ENCODE measurements around the gene CXCL12.

Gene CXCL12

DNA sequence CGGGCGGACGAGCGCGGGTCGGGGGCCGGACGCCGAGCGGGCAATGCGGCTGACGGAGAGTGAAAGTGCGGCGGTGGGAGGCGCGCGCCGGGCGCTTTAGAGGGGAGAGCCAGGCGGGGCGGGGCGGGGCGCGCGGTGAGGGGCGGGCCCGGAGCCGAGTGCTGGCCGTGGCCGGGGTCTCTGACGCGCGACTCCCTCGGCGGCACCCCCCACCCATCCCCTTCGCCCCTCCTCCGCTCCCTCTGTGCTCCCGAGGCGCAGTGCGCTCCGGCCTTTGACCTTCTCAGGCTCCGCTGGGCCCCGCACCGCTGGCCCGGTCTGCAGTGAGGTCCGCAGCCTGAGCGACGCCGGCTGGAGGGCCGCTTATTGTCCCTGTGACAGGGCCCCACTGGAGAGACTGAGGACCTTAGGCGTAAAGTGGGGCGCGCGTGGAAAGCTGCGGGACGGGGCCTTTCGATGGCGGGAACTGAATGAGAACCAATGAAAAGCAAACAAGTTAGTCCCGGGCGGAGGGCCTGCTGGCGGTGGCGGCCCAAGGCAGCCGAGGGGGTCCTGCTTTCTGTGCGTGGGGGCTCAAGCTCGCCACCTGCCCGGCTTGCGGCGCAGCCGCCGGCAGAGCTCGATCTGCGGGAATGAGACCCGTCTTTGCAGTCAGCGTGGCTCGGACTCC is at the start of gene CXCL12:
TSS of gene CXCL12 (minus strand) at position 72 of the 670 bp plus-strand sequence. CDS start 92 bp downstream, outside the sequence.
- Mint-ChIP-seq H3K4me1 (ENCODE audit: low read depth) (peaks cover 2% of the 10 kb centered on the region), H3K27me3 (ENCODE audit: low read depth) (peaks cover 39% of the 10 kb centered on the region), H3K4me3 (peak within 1 kb of the TSS; percentile 51), H3K9me3 (no peaks in the 10 kb centered on the region), H3K36me3 (ENCODE audit: low read depth) (peaks cover 2% of the 10 kb centered on the region), H3K27ac (no peak within 1 kb of the TSS)

DNA sequence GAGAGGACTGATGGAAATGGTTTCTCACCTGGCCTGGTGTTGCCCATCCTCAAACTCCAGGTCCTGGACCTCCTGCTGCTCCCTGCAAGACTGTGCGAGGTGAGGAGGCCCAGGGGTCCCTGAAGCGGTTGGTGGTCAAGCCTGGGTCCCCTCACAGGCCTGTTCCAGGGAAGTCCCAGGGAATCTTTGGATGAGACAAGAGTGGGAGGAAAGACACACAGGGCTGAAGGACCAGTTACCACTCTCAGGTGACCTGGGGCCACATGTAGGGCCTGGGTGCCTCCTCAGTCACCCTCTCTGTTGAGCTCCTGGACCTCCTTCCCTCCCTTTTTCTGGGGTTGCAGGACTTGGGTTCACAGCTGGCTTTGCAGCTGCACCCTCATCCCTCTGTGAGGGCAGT is 42.6 kb upstream of the CXCL12 start:
- H3K9me3 Mint-ChIP-seq: no peaks in the 10 kb centered on the region

DNA sequence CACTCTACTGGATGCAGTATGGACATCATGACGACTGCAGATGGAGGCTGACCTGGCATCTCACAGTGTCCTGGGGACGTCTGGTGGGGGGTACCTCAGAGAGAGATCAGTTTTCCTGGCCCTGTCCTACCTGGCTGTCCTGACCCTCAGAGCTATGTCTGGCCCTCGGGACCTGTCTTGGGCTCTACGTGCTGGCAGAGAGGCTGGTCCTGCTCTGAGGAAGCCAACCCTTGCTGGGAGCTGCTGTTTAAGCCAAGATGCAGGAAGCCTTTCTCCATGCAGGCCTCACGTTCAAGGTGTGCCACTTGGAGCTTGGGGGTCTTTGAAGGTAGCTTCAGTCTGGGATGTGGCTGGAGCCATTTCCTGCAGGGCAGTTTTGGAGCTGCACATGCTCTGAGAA is 42.1 kb upstream of the CXCL12 start:
- no peaks in the 10 kb centered on the region for H3K36me3 Mint-ChIP-seq (ENCODE audit: low read depth)
- H3K27ac Mint-ChIP-seq: no peak overlapping the region
- no peak overlapping the region for H3K4me3 Mint-ChIP-seq
- no peaks in the 10 kb centered on the region for H3K9me3 Mint-ChIP-seq
- H3K27me3 Mint-ChIP-seq (ENCODE audit: low read depth): no peaks in the 10 kb centered on the region
- H3K4me1 Mint-ChIP-seq (ENCODE audit: low read depth): no peaks in the 10 kb centered on the region

More for the DNA sequence above, 42.6 kb upstream of the CXCL12 start:
- H3K36me3 Mint-ChIP-seq (ENCODE audit: low read depth): no peaks in the 10 kb centered on the region
- no peaks in the 10 kb centered on the region for H3K4me1 Mint-ChIP-seq (ENCODE audit: low read depth)
- H3K4me3 Mint-ChIP-seq: no peak overlapping the region
- H3K27me3 Mint-ChIP-seq (ENCODE audit: low read depth): no peaks in the 10 kb centered on the region
- no peak overlapping the region for H3K27ac Mint-ChIP-seq

DNA sequence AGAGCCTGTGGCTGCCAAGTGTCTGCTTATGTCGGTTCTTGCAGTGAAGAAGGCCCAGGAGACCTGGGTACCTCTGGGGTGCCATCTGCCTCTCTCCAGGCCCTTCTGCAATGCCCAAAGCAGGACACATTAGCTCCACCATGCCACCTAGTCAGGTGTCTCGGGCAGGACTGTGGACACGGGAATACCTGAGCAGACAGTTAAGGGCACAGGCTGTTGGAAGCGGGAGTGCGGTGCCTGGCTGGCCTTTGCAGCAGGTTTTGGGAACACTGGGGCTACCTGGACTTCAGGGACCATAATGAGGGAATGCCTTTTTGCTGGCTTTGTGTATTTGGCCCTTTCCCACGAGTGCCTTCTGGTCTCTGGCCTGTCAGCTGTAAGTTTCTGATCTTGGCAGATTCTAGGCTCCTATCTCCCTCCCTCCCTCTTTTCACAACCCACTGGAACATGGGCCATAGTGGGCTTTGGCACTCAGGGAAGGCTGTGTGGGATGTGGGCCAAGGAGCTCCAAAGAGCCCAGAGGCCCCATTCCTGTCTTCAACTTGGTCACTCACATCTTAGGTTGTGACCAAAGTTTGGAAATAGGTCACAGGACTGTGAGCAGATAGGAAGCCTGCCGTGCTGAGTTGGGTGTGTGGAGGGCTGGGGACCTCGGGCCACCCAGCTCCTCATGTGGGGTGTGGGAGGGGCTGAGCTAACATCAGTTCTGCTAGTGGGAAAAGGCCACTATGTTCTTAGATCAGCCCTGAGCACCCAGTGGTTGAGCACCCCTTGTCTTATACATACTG is 41.5 kb upstream of the CXCL12 start:
- Mint-ChIP-seq H3K36me3 (ENCODE audit: low read depth) (no peaks in the 10 kb centered on the region), H3K9me3 (no peaks in the 10 kb centered on the region), H3K27me3 (ENCODE audit: low read depth) (no peaks in the 10 kb centered on the region), H3K4me3 (no peak overlapping the region), H3K4me1 (ENCODE audit: low read depth) (no peaks in the 10 kb centered on the region), H3K27ac (no peak overlapping the region)

DNA sequence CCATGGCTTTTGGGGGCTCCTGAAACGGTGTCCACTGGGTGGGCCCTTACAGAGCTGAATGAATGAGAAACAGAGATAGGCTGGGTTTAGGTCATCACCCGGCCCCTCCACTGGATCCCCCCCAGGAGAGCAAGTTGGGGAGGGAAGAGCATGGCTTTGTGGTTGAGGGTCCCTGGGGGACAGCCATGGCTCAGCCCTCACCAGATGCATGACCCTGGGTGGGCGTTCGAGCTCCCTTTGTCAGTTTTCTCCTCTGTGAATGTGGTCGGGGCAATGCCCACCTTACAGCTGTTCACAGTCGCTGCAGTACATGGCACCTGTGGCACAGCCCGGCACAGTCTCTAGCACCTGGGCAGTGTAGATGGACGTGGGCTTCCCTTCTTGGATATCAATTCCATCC is 40.6 kb upstream of the CXCL12 start:
- H3K4me1 Mint-ChIP-seq (ENCODE audit: low read depth): no peaks in the 10 kb centered on the region
- H3K4me3 Mint-ChIP-seq: no peak overlapping the region
- no peak overlapping the region for H3K27ac Mint-ChIP-seq
- no peaks in the 10 kb centered on the region for H3K9me3 Mint-ChIP-seq
- H3K27me3 Mint-ChIP-seq (ENCODE audit: low read depth): no peaks in the 10 kb centered on the region
- no peaks in the 10 kb centered on the region for H3K36me3 Mint-ChIP-seq (ENCODE audit: low read depth)

DNA sequence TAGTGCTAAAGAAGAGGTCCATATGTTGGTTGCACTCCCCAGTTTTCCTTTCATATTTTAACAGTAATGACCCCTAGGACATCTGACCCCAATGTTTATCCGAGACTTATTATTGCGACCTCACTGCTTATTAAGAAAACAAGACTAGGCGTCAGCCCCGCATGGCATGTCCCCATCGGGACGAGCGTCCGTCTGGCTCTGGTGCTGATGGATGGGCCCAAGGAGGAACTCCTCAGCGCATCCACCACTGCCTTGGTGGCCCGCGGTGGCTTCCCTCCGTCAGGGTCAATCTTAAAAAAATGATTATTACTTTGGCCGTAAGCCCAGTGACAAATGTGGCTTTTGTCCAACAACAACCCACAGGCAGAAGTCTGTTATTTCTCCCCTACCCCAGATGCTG is 40.1 kb upstream of the CXCL12 start:
- Mint-ChIP-seq H3K4me3 (no peak overlapping the region), H3K9me3 (no peaks in the 10 kb centered on the region), H3K27ac (no peak overlapping the region), H3K27me3 (ENCODE audit: low read depth) (no peaks in the 10 kb centered on the region), H3K4me1 (ENCODE audit: low read depth) (no peaks in the 10 kb centered on the region), H3K36me3 (ENCODE audit: low read depth) (no peaks in the 10 kb centered on the region)

DNA sequence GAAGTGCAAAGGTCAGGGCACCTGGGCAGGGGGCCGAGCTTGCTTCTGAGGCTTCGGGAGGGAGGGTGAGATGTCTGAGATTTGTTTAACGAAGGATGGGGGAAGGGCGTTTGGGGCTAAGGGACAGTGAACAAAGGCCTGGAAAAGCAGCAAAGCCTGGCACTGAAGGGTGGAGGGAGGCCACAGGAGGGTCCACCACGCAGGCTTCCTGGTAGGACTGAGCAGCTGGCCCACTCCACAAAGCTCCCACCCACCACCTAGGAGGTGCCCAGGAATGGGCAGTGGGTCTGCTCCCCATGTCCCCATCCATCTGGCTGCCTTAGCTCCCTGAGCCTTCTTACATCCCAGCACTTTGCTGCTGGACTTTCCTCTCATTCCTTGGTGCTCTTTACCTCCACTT is 39.4 kb upstream of the CXCL12 start:
- no peak overlapping the region for H3K27ac Mint-ChIP-seq
- no peaks in the 10 kb centered on the region for H3K4me1 Mint-ChIP-seq (ENCODE audit: low read depth)
- no peak overlapping the region for H3K4me3 Mint-ChIP-seq
- H3K27me3 Mint-ChIP-seq (ENCODE audit: low read depth): no peaks in the 10 kb centered on the region
- no peaks in the 10 kb centered on the region for H3K36me3 Mint-ChIP-seq (ENCODE audit: low read depth)
- H3K9me3 Mint-ChIP-seq: no peaks in the 10 kb centered on the region

DNA sequence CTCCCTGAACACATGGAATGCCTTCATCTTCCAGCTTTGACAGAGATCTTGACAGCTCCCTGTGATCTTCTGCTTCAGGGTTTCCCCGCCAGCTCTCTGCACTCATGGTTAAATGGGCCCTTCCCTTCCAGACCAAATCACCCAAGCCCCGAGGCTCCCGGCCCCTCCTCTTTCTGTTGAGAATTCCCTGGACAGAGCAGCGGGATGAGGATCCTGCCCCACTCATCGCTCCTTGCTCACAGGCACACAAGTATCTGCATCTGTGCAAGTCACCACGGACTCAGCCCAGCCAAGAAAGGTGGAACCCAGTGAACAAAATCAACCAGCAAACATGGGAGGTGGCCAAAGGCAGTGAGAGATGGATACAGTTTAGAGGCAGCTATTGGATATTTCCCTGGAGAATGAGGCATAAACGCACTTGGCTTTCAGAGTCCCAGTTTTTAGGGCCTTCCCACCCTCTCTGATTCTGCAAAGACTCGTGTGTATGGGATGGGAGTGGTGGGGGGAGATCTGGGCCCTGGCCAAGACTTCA is 37.7 kb upstream of the CXCL12 start:
- H3K4me3 Mint-ChIP-seq: no peak overlapping the region
- H3K27me3 Mint-ChIP-seq (ENCODE audit: low read depth): no peaks in the 10 kb centered on the region
- no peaks in the 10 kb centered on the region for H3K36me3 Mint-ChIP-seq (ENCODE audit: low read depth)
- no peaks in the 10 kb centered on the region for H3K9me3 Mint-ChIP-seq
- H3K27ac Mint-ChIP-seq: no peak overlapping the region
- no peaks in the 10 kb centered on the region for H3K4me1 Mint-ChIP-seq (ENCODE audit: low read depth)

DNA sequence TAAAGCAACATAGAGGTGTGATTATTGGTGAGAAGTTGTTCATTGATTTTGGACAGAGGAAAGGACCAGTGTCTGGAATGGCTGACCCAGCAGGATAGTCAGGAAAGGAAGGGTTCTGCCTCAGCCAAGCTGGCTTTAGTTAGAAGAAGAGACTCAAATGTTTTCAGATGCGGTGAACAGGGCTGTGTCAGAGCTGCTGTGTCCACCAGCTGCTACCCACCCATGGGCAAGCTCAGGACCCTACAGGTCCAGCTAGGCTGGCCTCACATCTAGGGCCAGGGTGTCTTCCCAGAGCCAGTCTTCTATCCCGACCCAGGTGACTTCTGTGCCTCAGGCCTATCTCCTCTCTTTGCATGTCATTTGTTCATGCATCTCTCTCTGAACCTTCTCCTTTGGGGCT is 37.3 kb upstream of the CXCL12 start:
- H3K4me1 Mint-ChIP-seq (ENCODE audit: low read depth): no peaks in the 10 kb centered on the region
- no peak overlapping the region for H3K27ac Mint-ChIP-seq
- no peaks in the 10 kb centered on the region for H3K36me3 Mint-ChIP-seq (ENCODE audit: low read depth)
- H3K4me3 Mint-ChIP-seq: no peak overlapping the region
- no peaks in the 10 kb centered on the region for H3K9me3 Mint-ChIP-seq
- H3K27me3 Mint-ChIP-seq (ENCODE audit: low read depth): no peaks in the 10 kb centered on the region

DNA sequence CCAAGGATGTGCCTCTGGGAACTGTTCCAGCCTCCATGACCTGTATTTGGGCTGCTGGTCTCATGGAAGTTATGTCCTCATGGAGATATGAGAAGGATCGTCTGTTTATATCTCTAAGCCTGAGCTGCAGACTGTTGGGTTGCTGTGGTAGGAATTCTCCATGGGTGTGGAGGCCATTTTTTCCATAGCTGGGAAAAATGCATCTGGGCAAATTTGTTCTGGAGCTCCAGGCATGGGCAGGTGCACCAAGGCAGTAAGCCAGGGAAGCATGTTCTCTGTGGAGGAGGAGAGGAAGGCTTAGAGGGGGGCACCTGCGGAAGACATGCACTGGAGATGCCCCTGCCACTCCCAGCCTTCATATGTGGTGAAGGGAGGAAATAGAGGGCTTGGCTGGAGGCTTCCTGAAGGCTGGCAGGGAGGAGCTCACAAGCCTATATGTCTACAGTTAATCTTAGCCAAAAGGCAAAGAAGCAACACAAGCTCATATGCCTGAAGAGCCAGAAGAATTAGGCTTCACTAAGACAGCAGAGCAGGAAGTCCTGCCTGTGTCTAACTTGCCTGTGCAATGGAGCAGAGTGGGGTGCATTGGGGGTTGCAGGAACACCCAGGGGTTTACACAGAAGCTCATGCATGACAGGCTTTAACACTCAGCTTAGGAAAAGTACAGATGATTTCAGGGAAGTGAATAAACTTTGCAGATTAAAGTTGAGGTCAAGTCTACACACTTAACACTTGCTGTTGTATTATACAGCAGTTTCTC is 35.1 kb upstream of the CXCL12 start:
- Mint-ChIP-seq H3K27me3 (ENCODE audit: low read depth) (no peaks in the 10 kb centered on the region), H3K9me3 (no peaks in the 10 kb centered on the region), H3K27ac (no peak overlapping the region), H3K36me3 (ENCODE audit: low read depth) (no peaks in the 10 kb centered on the region), H3K4me1 (ENCODE audit: low read depth) (no peaks in the 10 kb centered on the region), H3K4me3 (no peak overlapping the region)

DNA sequence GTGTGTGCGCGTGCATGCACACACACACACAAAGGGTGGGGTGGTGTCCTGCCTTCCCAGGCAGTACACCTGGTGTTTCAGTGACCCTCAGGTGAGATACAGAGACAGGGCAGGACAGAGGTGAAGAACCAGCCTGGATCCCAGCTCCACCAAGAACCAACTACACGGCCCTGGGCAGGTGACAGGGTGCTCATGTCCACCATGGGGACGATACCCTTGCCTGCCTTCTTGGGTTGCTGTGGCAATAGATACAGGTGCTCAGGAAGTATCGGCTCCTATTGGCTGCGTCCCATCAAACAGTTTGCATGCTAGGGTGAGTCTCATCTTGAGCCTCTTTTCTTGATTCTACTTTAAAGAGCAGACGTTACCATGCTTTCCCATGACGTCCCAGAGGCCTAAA is 33.7 kb upstream of the CXCL12 start:
- Mint-ChIP-seq H3K4me3 (no peak overlapping the region), H3K4me1 (ENCODE audit: low read depth) (no peaks in the 10 kb centered on the region), H3K27ac (no peak overlapping the region), H3K9me3 (no peaks in the 10 kb centered on the region), H3K27me3 (ENCODE audit: low read depth) (no peaks in the 10 kb centered on the region), H3K36me3 (ENCODE audit: low read depth) (no peaks in the 10 kb centered on the region)

DNA sequence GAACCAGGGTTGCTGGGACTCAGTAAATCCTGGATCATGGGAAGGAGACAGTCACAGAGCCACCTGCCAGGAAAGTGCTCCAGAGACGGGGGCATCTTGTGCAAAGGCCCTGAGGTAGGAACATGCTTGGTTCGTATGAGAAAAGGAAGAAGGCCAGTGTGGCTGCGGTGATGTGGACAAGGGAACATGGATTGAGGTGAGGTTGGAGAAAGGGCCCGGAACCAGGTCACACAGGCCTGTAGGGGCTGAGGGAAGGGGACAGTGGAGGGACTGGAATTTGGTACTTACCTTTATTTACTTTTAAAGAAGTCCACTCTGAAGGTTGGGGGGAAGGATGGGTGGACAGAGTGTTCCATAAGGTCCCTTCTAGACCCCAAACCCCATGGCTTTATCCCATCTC is 32.9 kb upstream of the CXCL12 start:
- H3K36me3 Mint-ChIP-seq (ENCODE audit: low read depth): no peaks in the 10 kb centered on the region
- H3K27ac Mint-ChIP-seq: no peak overlapping the region
- no peaks in the 10 kb centered on the region for H3K4me1 Mint-ChIP-seq (ENCODE audit: low read depth)
- H3K4me3 Mint-ChIP-seq: no peak overlapping the region
- no peaks in the 10 kb centered on the region for H3K27me3 Mint-ChIP-seq (ENCODE audit: low read depth)
- no peaks in the 10 kb centered on the region for H3K9me3 Mint-ChIP-seq

DNA sequence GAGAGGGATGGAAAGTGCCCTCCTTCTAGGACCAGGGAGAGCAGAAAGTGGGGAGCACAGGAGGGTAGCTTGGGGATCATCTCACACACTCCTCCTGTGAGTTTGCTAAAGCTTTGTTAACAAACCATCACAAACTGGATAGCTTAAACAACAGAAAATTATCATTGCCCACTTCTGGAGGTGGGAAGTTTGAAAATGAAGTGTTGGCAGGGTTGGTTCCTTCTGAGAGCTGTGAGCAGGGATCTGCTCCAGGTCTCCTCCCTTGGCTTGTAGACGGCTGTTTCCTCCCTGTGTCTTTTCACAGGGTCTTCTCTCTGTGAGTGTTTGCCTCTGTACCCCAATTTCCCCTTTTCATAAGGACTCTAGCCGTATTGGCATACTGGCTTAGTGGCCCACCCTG is 32.0 kb upstream of the CXCL12 start:
- Mint-ChIP-seq H3K4me1 (ENCODE audit: low read depth) (no peaks in the 10 kb centered on the region), H3K27ac (no peak overlapping the region), H3K36me3 (ENCODE audit: low read depth) (no peaks in the 10 kb centered on the region), H3K9me3 (no peaks in the 10 kb centered on the region), H3K27me3 (ENCODE audit: low read depth) (no peaks in the 10 kb centered on the region), H3K4me3 (no peak overlapping the region)

DNA sequence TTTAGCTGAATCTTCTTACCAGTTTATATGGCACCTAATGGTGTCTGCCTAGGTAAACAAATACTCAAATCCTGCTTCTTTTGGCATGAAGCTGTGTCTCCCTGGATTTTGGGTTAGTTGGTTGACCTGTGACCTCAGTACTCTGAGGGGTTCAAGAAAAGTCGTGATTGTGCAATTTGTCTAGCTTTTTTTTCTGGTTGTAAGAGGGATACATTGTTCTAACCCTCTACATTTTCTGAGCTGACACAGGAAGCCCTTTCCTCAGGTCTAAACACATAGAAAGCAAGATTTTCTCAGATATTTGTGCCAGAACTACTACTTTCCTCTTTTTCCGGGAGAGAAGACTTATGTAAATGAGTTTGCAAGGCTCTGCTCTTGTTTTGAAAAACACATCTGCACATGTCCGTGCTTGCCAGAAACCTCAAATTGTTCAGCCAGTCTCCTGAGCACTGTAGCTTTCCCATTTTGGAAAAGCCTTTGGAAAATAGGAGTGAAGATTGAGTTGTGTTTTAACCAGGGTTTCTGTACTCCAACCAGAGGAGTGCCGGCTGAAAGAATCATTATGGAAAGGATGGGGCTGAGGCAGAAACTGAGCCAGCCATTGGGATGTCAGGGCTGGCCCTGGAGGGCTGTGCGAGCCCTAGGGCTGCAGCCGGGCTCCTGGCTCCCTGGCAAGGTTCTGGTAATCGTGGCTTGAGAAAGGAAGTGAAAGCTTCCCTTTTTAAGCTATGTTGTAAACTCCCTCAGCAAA is 31.3 kb upstream of the CXCL12 start:
- Mint-ChIP-seq H3K4me1 (ENCODE audit: low read depth) (no peaks in the 10 kb centered on the region), H3K36me3 (ENCODE audit: low read depth) (no peaks in the 10 kb centered on the region), H3K27ac (no peak overlapping the region), H3K27me3 (ENCODE audit: low read depth) (no peaks in the 10 kb centered on the region), H3K4me3 (no peak overlapping the region), H3K9me3 (no peaks in the 10 kb centered on the region)

All from T-helper 1 cell treated with Interleukin-12 subunit alpha and Interleukin-12 subunit beta and Interleukin-4 antibody, amounts not matched to agents 30 μg/mL and 1 μg/mL, for 36 hours (primary cell).